H9 (cell line): ENCODE data around the gene TNIP2. TPM values are rescaled to one million over a fixed set of nuclear protein-coding genes. Genes with fewer than 3 reads are reported as not detected.
A peak's percentile ranks its signal among the peaks of the same experiment; 100 is the strongest.

Experiments used
- DNase-seq: peaks from one replicate; pipeline ENCODE4 v3.0.0-alpha.2; 2017
- H2AFZ ChIP-seq: one replicate; pipeline ENCODE4 v1.6.1; 2013; ENCODE audit warnings: mild to moderate bottlenecking, low read length, control low read depth, moderate library complexity
- H2AK5ac ChIP-seq: 2 replicates; pipeline ENCODE4 v1.6.1; 2013; ENCODE audit warnings: low read length, control low read depth, mixed read lengths; ENCODE audit not compliant: insufficient read length
- H2BK120ac ChIP-seq: one replicate; pipeline ENCODE4 v1.6.1; 2013; ENCODE audit warnings: low read depth, mild to moderate bottlenecking, low read length, control low read depth, inconsistent platforms; ENCODE audit not compliant: poor library complexity, severe bottlenecking
- H2BK12ac ChIP-seq: 2 replicates; pipeline ENCODE4 v1.6.1; 2013; ENCODE audit warnings: low read length, control low read depth, mixed read lengths, low read depth; ENCODE audit not compliant: insufficient read length
- H2BK15ac ChIP-seq: 2 replicates; pipeline ENCODE4 v1.6.1; 2013; ENCODE audit warnings: low read depth, low read length, control low read depth
- H2BK20ac ChIP-seq: one replicate; pipeline ENCODE4 v1.6.1; 2013; ENCODE audit warnings: low read depth, mild to moderate bottlenecking, low read length, control low read depth, inconsistent platforms; ENCODE audit not compliant: poor library complexity, severe bottlenecking
- H2BK5ac ChIP-seq: 2 replicates; pipeline ENCODE4 v1.6.1; 2013; ENCODE audit warnings: low read length, control low read depth, mixed read lengths; ENCODE audit not compliant: insufficient read length
- H3K14ac ChIP-seq: 2 replicates; pipeline ENCODE4 v1.6.1; 2013; ENCODE audit warnings: low read length, control low read depth; ENCODE audit not compliant: insufficient read depth
- H3K18ac ChIP-seq: 2 replicates; pipeline ENCODE4 v1.6.1; 2013; ENCODE audit warnings: low read depth, mild to moderate bottlenecking, mixed read lengths, low read length, control low read depth; ENCODE audit not compliant: insufficient read length
- H3K23ac ChIP-seq: 2 replicates; pipeline ENCODE4 v1.6.1; 2013; ENCODE audit warnings: low read length, control low read depth, mixed read lengths, low read depth; ENCODE audit not compliant: insufficient read length
- H3K23me2 ChIP-seq: 2 replicates; pipeline ENCODE4 v1.6.1; 2013; ENCODE audit warnings: low read depth, mild to moderate bottlenecking, mixed read lengths, low read length, control low read depth; ENCODE audit not compliant: insufficient read length, poor library complexity, severe bottlenecking
- H3K27ac ChIP-seq: 2 replicates; pipeline ENCODE4 v1.5.1; 2013; ENCODE audit warnings: low read length, control low read depth, mixed read lengths, low read depth; ENCODE audit not compliant: insufficient read length
- H3K27me3 ChIP-seq: 2 replicates; pipeline ENCODE4 v1.6.1; 2013; ENCODE audit warnings: low read length, control low read depth, inconsistent platforms; ENCODE audit not compliant: insufficient read depth
- H3K4ac ChIP-seq: 2 replicates; pipeline ENCODE4 v1.6.1; 2013; ENCODE audit warnings: low read depth, mild to moderate bottlenecking, control low read depth, inconsistent platforms, low read length, moderate library complexity
- H3K4me1 ChIP-seq: 2 replicates; pipeline ENCODE4 v1.6.1; 2013; ENCODE audit warnings: low read length, control low read depth, inconsistent platforms; ENCODE audit not compliant: insufficient read depth
- H3K4me2 ChIP-seq: 2 replicates; pipeline ENCODE4 v1.6.1; 2013; ENCODE audit warnings: low read length, control low read depth, mixed read lengths; ENCODE audit not compliant: insufficient read length, insufficient read depth
- H3K56ac ChIP-seq: 2 replicates; pipeline ENCODE4 v1.6.1; 2013; ENCODE audit warnings: low read depth, mild to moderate bottlenecking, mixed read lengths, low read length, control low read depth; ENCODE audit not compliant: insufficient read length
- H3K79me1 ChIP-seq: 2 replicates; pipeline ENCODE4 v1.6.1; 2013; ENCODE audit warnings: low read depth, mild to moderate bottlenecking, moderate library complexity, low read length, control low read depth, inconsistent platforms; ENCODE audit not compliant: insufficient read depth, poor library complexity, severe bottlenecking
- H3K79me2 ChIP-seq: 2 replicates; pipeline ENCODE4 v1.6.1; 2013; ENCODE audit warnings: low read length, control low read depth, inconsistent platforms; ENCODE audit not compliant: insufficient read depth
- H3K9ac ChIP-seq: 2 replicates; pipeline ENCODE4 v1.6.1; 2013; ENCODE audit warnings: low read length, control low read depth, mixed read lengths; ENCODE audit not compliant: insufficient read length; ENCODE audit errors: extremely low read depth
- H3K9me3 ChIP-seq: one replicate; pipeline ENCODE4 v1.6.1; 2013; ENCODE audit warnings: low read depth, low read length, inconsistent platforms; ENCODE audit not compliant: control insufficient read depth
- H3T11ph ChIP-seq: one replicate; pipeline ENCODE4 v1.6.1; 2013; ENCODE audit warnings: mild to moderate bottlenecking, low read length, control low read depth, inconsistent platforms
- H4K20me1 ChIP-seq: one replicate; pipeline ENCODE4 v1.6.1; 2013; ENCODE audit not compliant: control insufficient read depth, insufficient read length, insufficient read depth
- H4K5ac ChIP-seq: 2 replicates; pipeline ENCODE4 v1.6.1; 2013; ENCODE audit warnings: low read depth, mild to moderate bottlenecking, mixed read lengths, low read length, control low read depth; ENCODE audit not compliant: insufficient read length
- H4K8ac ChIP-seq: replicated peaks from 2 replicates; pipeline ENCODE4 v1.6.1; 2013; ENCODE audit warnings: low read length, control low read depth, mixed read lengths, low read depth; ENCODE audit not compliant: insufficient read length
- H4K91ac ChIP-seq: 2 replicates; pipeline ENCODE4 v1.6.1; 2013; ENCODE audit warnings: low read depth, mild to moderate bottlenecking, moderate library complexity, mixed read lengths, low read length, control low read depth; ENCODE audit not compliant: insufficient read length
- H3K27ac Mint-ChIP-seq, 3 experiments: 2 replicates in 2 of 3; 3 replicates in 1 of 3; pipeline ENCODE4 v1.8.0; 2020 to 2021; ENCODE audit warnings: mixed read lengths in 3 of 3, mild to moderate bottlenecking in 1 of 3, moderate library complexity in 1 of 3
- H3K27me3 Mint-ChIP-seq: 2 replicates; pipeline ENCODE4 v1.8.0; 2021; ENCODE audit warnings: low read depth, mild to moderate bottlenecking, moderate library complexity, mixed read lengths
- H3K36me3 Mint-ChIP-seq, 3 experiments: 2 replicates in 2 of 3; 3 replicates in 1 of 3; pipeline ENCODE4 v1.8.0; 2020 to 2021; ENCODE audit warnings: low read depth in 3 of 3, mixed read lengths in 3 of 3; ENCODE audit not compliant: insufficient read depth in 1 of 3
- H3K4me1 Mint-ChIP-seq, 2 experiments: 2 replicates each; pipeline ENCODE4 v1.8.0; 2020; ENCODE audit warnings: mixed read lengths in 2 of 2
- H3K4me3 Mint-ChIP-seq, 2 experiments: 2 replicates in 1 of 2; 3 replicates in 1 of 2; pipeline ENCODE4 v1.8.0; 2020 to 2021; ENCODE audit warnings: mild to moderate bottlenecking in 2 of 2, mixed read lengths in 2 of 2, moderate library complexity in 1 of 2
- H3K9me3 Mint-ChIP-seq, 2 experiments: 2 replicates in 1 of 2; 3 replicates in 1 of 2; pipeline ENCODE4 v1.8.0; 2020; ENCODE audit warnings: mild to moderate bottlenecking in 2 of 2, mixed read lengths in 2 of 2, moderate library complexity in 1 of 2
- CTCF ChIP-seq: fragments of 200-600 bp; sonication (generic); conservative IDR thresholded peaks from 3 replicates; pipeline ENCODE4 v1.8.0; 2021; ENCODE audit warnings: antibody characterized with exemption, mild to moderate bottlenecking
- WGBS: extraction: QIAGEN DNeasy Blood & Tissue Kit; methylation state at CpG from one replicate; pipeline ENCODE4 v1.1.7; 2013; ENCODE audit warnings: missing lambda C conversion rate, low lambda C conversion rate, mixed read lengths; ENCODE audit not compliant: insufficient read length; ENCODE audit errors: extremely low coverage; 5-methylcytosine and 5-hydroxymethylcytosine counted together
- long read RNA-seq: library from polyadenylated mRNA; unstranded; transcript quantifications from one replicate; pipeline ENCODE4 v2.0.0, GENCODE V29; 2020
- total RNA-seq: library from RNA; stranded (reverse); gene quantifications from 2 replicates; pipeline ENCODE4 v1.2.1, GENCODE V29; 2021

TNIP2 gene
- 42.2 and 44.7 TPM in 2 replicates for total RNA-seq
- long read RNA-seq, transcript TNIP2-206 (6 exons, 2,006 nt) = minor isoform, 5 of 92 reads
- long read RNA-seq, transcript TNIP2-203 (5 exons, 1,653 nt) = minor isoform, 7 of 92 reads
- long read RNA-seq, transcript TNIP2-201 (6 exons, 1,974 nt) = major isoform, 67 of 92 reads
- long read RNA-seq, partial matches to known transcripts = 5 of 92 reads
- long read RNA-seq, other reads (novel, unspliced or antisense) = 8 of 92 reads

- Histone ChIP-seq H3K9ac (peak within 1 kb of the TSS; percentile 10), H3K79me1 (no peaks in the 10 kb centered on the region), H4K91ac (no peak within 1 kb of the TSS), H2BK15ac (no peak within 1 kb of the TSS), H2BK12ac (no peak within 1 kb of the TSS), H4K5ac (no peak within 1 kb of the TSS), H3K14ac (peak within 1 kb of the TSS; percentile 64), H3T11ph (no peak within 1 kb of the TSS), H3K23me2 (peaks cover 4% of the 10 kb centered on the region), H3K4me2 (peak within 1 kb of the TSS; percentile 36), H3K56ac (no peak within 1 kb of the TSS), H3K23ac (no peak within 1 kb of the TSS), H3K4me1 (no peaks in the 10 kb centered on the region), H4K8ac (no peak within 1 kb of the TSS), H2AK5ac (no peak within 1 kb of the TSS), H2AFZ (no peak within 1 kb of the TSS), H3K27ac (no peak within 1 kb of the TSS), H3K18ac (no peak within 1 kb of the TSS), H3K27me3 (no peaks in the 10 kb centered on the region), H3K9me3 (no peaks in the 10 kb centered on the region), H4K20me1 (no peaks in the 10 kb centered on the region), H3K4ac (no peak within 1 kb of the TSS), H2BK20ac (no peak within 1 kb of the TSS), H2BK5ac (no peak within 1 kb of the TSS), H3K79me2 (peaks cover 2% of the 10 kb centered on the region; the same call in 1 of the 2 replicates), H2BK120ac (no peak within 1 kb of the TSS)
- peak within 1 kb of the TSS in 1 of 3 experiments; percentile 55; a peak in 1 of 7 replicates for H3K27ac Mint-ChIP-seq
- peaks cover 16 to 28% of the 10 kb centered on the region in 2 experiments for H3K4me1 Mint-ChIP-seq
- TF ChIP-seq CTCF = peak; percentile 45; the same call in 2 of the 3 replicates
- H3K36me3 Mint-ChIP-seq = peaks cover 0 to 4% (median 0%) of the 10 kb centered on the region in 3 experiments; a peak in 1 of 7 replicates
- peak; percentile 87 for DNase-seq
- H3K9me3 Mint-ChIP-seq = no peaks in the 10 kb centered on the region
- peak within 1 kb of the TSS; percentile 57 to 76 for H3K4me3 Mint-ChIP-seq
- no peaks in the 10 kb centered on the region for H3K27me3 Mint-ChIP-seq
- WGBS = no CpG with 5 or more reads among the region's 96 CpGs
These were observed at the start of gene TNIP2 for GRCh38 chr4:2755821-2756690. Gene TNIP2, minus strand, starts transcription at chr4:2756336. Its CDS starts 47 bp downstream, at chr4:2756289.
